Measurements from ENCODE around the gene GOLT1A. TPM values are rescaled to one million over a fixed set of nuclear protein-coding genes. Genes with fewer than 3 reads are reported as not detected.

GOLT1A gene
- total and polyA plus RNA-seq, 2 of the 8 experiments (the other 6 are each of a cell fraction or from before 2014, with no cell fraction given): 7.5 to 8.5 TPM

GRCh38 chr1:204227996-204228785 is 14.4 kb upstream of the GOLT1A start:
- no peak for FAIRE-seq
- H3K4me3 ChIP-seq (ENCODE audit: extremely low read depth in 1 of 4, insufficient read depth in 2 of 4, low read depth in 3 of 4, low read length in 4 of 4): no peak overlapping the region
- WGBS, 2 experiments (ENCODE audit: extremely low coverage in 1 of 2, insufficient coverage in 1 of 2, insufficient read length in 1 of 2, insufficient replicate concordance in 2 of 2, low coverage in 1 of 2, low lambda C conversion rate in 2 of 2, missing lambda C conversion rate in 1 of 2): 86% methylated on average over 20 of the region's 20 CpGs; no CpG with 5 or more reads in 1 of the 2 experiments
- TF ChIP-seq BRCA1 (IDR thresholded peaks at IDR 0.05; ENCODE audit: low read depth, low read length): no peak
- no peak for TF ChIP-seq PHF8 (conservative IDR thresholded peaks at IDR 0.05; ENCODE audit: low read depth, low read length)
- TF ChIP-seq ATF2 (IDR thresholded peaks at IDR 0.05; ENCODE audit: low read length): no peak
- no peak for TF ChIP-seq KDM4A (IDR thresholded peaks at IDR 0.05; ENCODE audit: low read depth, low read length, severe bottlenecking)
- TF ChIP-seq KDM1A (IDR thresholded peaks at IDR 0.05; ENCODE audit: borderline replicate concordance, low read length): no peak
- no peak for TF ChIP-seq TAF7 (optimal IDR thresholded peaks at IDR 0.05; ENCODE audit: borderline replicate concordance, low read depth, low read length)
- no peak for TF ChIP-seq TCF12 (IDR thresholded peaks at IDR 0.05; ENCODE audit: low read depth, low read length)
- TF ChIP-seq KDM5A (IDR thresholded peaks at IDR 0.05; ENCODE audit: low read length): no peak
- no peak for TF ChIP-seq RNF2 (IDR thresholded peaks at IDR 0.05; ENCODE audit: borderline replicate concordance, low read depth, low read length, missing control alignments, poor library complexity, severe bottlenecking)
- no peak for TF ChIP-seq CHD1 (IDR thresholded peaks at IDR 0.05; ENCODE audit: low read depth, low read length)
- no peak for TF ChIP-seq POU5F1 (IDR thresholded peaks at IDR 0.05; ENCODE audit: low read depth, low read length)

More at GRCh38 chr1:204227996-204228785, 14.4 kb upstream of the GOLT1A start:
- Histone ChIP-seq H4K8ac (ENCODE audit: extremely low read depth, insufficient read depth, low read length) (no peak overlapping the region), H3K79me1 (ENCODE audit: low read depth, low read length) (no peaks in the 10 kb centered on the region), H3K27ac (ENCODE audit: low read depth, low read length) (no peak overlapping the region), H3K23ac (ENCODE audit: insufficient read length) (no peak overlapping the region), H3K27me3 (replicated peaks in 1 of 4; ENCODE audit: control insufficient read depth in 3 of 4, extremely low read depth in 1 of 4, insufficient read depth in 3 of 4, low read length in 3 of 4) (no peaks in the 10 kb centered on the region), H3K4me1 (replicated peaks in 1 of 4; ENCODE audit: control insufficient read depth in 3 of 4, insufficient read depth in 4 of 4, low read length in 3 of 4) (no peaks in the 10 kb centered on the region), H3K79me2 (ENCODE audit: control insufficient read depth in 1 of 2, insufficient read depth in 2 of 2, low read length in 2 of 2) (no peaks in the 10 kb centered on the region), H3K36me3 (ENCODE audit: control insufficient read depth in 2 of 4, insufficient read depth in 4 of 4, low read length in 3 of 4) (no peaks in the 10 kb centered on the region; a peak in 1 of 8 replicates), H3K18ac (ENCODE audit: extremely low read depth, low read length) (no peak overlapping the region), H3K9me3 (ENCODE audit: insufficient read depth in 2 of 2, low read depth in 1 of 2, low read length in 1 of 2) (no peaks in the 10 kb centered on the region), H3K23me2 (ENCODE audit: low read depth, low read length) (no peaks in the 10 kb centered on the region), H4K91ac (replicated peaks; ENCODE audit: insufficient read length, low read length) (no peak overlapping the region), H2BK15ac (ENCODE audit: low read length) (no peak overlapping the region), H3K56ac (replicated peaks; ENCODE audit: insufficient read length, low read depth, low read length) (no peak overlapping the region), H2BK120ac (replicated peaks; ENCODE audit: low read depth, low read length) (no peak overlapping the region), H4K20me1 (replicated peaks in 1 of 2; ENCODE audit: control insufficient read depth in 1 of 2, insufficient read depth in 2 of 2, low read length in 2 of 2) (no peaks in the 10 kb centered on the region), H2AFZ (ENCODE audit: low read length) (no peak overlapping the region), H2BK12ac (ENCODE audit: low read depth, low read length) (no peak overlapping the region), H3K14ac (ENCODE audit: insufficient read length) (no peak overlapping the region), H3K4ac (replicated peaks; ENCODE audit: insufficient read length, low read depth, low read length) (no peak overlapping the region), H3K4me2 (ENCODE audit: insufficient read depth in 1 of 2, low read depth in 2 of 2, low read length in 2 of 2) (no peak overlapping the region), H4K5ac (ENCODE audit: insufficient read length, low read depth, low read length) (no peak overlapping the region), H2BK5ac (ENCODE audit: low read depth, low read length) (no peak overlapping the region), H3K9ac (replicated peaks in 1 of 4; ENCODE audit: extremely low read depth in 1 of 4, low read depth in 3 of 4, low read length in 3 of 4) (peak overlapping the region in 1 of 4 experiments; percentile 12; a peak in 1 of 7 replicates), H2AK5ac (ENCODE audit: low read depth, low read length) (no peak overlapping the region), H2BK20ac (ENCODE audit: low read length) (no peak overlapping the region)
- DNase-seq (ENCODE audit: low read depth in 1 of 2, low spot score in 2 of 2): no peak
- ChIA-PET POLR2A (ENCODE audit: partially characterized antibody) (no interaction called here), CTCF (ENCODE audit: partially characterized antibody) (interaction anchor here (0.8 to 8.3 kb wide), 8 partner anchors 8 to 170 kb away, joined by 3 to 59 read pairs (median 8); partner anchors contain the start of gene GOLT1A)
